ENCODE measurements around the gene TMEM245. TPM values are rescaled to one million over a fixed set of nuclear protein-coding genes. Genes with fewer than 3 reads are reported as not detected.

TMEM245 gene
- total RNA-seq, 1 experiment from 2014 or later = 23.7 TPM

DNA sequence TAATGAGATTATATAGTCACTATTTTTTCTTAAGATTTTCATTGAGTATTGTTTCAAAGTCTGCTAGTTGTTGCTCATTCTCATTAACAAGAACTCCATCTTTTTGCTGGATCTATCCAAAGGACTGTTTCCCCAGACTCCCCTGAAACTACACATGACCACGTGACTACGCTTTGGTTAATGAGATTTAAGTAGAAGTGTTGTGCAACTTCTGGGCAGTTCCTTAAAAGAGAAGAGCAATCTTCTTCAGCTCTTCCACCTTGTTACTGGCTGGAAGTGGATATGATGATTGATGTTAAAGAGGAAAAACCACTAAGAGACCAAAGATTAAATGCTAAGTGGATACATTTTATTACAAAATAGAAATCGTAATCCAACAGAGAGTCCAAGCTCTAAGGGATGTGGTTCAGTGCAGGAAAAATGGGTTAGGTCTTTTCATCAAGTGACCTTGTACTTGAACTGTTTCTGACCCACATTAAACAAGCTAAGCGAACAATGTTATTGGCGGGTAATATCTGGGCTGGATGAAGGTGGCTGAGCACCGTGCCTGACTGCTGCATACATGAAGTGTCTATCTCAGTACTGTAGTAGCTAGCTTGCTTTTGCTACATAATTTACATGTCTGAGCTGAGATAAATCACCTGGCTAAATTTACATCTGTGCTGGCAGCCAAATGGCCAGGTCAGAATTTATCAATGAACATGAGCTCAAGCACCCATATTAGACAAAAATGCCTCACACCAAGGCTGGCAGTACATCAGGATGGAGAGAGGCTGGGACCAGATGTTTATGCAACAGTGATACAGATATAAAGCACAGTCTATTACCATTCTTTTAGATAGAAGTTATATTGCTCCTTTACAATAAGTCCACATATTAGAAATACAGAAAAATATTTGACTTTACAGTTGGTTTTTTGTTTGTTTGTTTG, 98.9 kb downstream of the TMEM245 start:
- intact Hi-C loops (cut with micrococcal nuclease) = no loop called here
- Histone ChIP-seq H3K4me3 (ENCODE audit: low read length) (no peak overlapping the region), H3K36me3 (ENCODE audit: low read depth, low read length) (peaks cover 11% of the 10 kb centered on the region; the same call in 1 of the 2 replicates), H4K20me1 (ENCODE audit: low read length) (0 out of 2 replicates have a peak, but pooled peaks cover 3% of the 10 kb centered on the region), H3K9ac (ENCODE audit: low read length) (no peak overlapping the region), H2AFZ (ENCODE audit: low read length) (no peak overlapping the region), H3K27ac (ENCODE audit: low read length) (no peak overlapping the region), H3K4me2 (ENCODE audit: low read length) (no peak overlapping the region), H3K79me2 (ENCODE audit: low read length) (peaks cover 22% of the 10 kb centered on the region), H3K9me2 (replicated peaks; ENCODE audit: low read length) (no peaks in the 10 kb centered on the region), H3K9me3 (ENCODE audit: low read length) (no peaks in the 10 kb centered on the region), H3K4me1 (ENCODE audit: insufficient read depth, low read length) (peaks cover 25% of the 10 kb centered on the region), H3F3A (ENCODE audit: low read length, unreplicated experiment) (peaks cover 5% of the 10 kb centered on the region), H3K27me3 (ENCODE audit: low read length) (no peaks in the 10 kb centered on the region)
- TF ChIP-seq, protein P1, sequence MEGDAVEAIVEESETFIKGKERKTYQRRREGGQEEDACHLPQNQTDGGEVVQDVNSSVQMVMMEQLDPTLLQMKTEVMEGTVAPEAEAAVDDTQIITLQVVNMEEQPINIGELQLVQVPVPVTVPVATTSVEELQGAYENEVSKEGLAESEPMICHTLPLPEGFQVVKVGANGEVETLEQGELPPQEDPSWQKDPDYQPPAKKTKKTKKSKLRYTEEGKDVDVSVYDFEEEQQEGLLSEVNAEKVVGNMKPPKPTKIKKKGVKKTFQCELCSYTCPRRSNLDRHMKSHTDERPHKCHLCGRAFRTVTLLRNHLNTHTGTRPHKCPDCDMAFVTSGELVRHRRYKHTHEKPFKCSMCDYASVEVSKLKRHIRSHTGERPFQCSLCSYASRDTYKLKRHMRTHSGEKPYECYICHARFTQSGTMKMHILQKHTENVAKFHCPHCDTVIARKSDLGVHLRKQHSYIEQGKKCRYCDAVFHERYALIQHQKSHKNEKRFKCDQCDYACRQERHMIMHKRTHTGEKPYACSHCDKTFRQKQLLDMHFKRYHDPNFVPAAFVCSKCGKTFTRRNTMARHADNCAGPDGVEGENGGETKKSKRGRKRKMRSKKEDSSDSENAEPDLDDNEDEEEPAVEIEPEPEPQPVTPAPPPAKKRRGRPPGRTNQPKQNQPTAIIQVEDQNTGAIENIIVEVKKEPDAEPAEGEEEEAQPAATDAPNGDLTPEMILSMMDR (conservative IDR thresholded peaks at IDR 0.05; ENCODE audit: low read depth, low read length) = no peak
- TF ChIP-seq EZH2 (IDR thresholded peaks at IDR 0.05; ENCODE audit: low read length, unreplicated experiment) = no peak
- TF ChIP-seq EZH2phosphoT487 (IDR thresholded peaks at IDR 0.05; ENCODE audit: borderline replicate concordance, low read length) = no peak
- ChIA-PET POLR2A (ENCODE audit: unreplicated experiment) (no interaction called here), CTCF (no interaction called here)
- DNase-seq (no peak), ATAC-seq (no peak)
- BruUV-seq (replicated peaks) = no TSS peak

DNA sequence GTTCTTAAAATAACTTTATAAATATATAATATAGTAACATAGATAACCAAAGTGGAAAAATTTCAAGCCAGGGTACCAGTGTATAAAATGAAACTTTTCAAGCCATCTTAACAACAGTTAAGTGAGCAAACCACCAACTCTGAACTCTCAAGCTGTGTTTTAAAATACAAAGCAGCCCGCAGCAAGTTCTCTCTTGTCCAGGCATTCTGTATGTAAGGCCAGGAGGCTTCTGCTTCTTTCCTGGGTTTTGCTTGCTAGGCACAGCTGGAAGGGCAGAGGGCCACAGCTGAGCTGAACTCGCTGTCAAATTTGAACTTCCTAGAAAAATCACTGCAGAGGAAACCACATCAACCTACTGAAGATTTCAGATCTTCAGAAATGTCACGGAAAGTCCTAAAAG, 99.6 kb downstream of the TMEM245 start:
- Histone ChIP-seq H3K4me1 (ENCODE audit: insufficient read depth, low read length) (peaks cover 25% of the 10 kb centered on the region), H3K4me3 (ENCODE audit: low read length) (no peak overlapping the region), H2AFZ (ENCODE audit: low read length) (no peak overlapping the region), H3K9me3 (ENCODE audit: low read length) (no peaks in the 10 kb centered on the region), H3K79me2 (ENCODE audit: low read length) (peaks cover 18% of the 10 kb centered on the region), H3K27ac (ENCODE audit: low read length) (no peak overlapping the region), H3K27me3 (ENCODE audit: low read length) (no peaks in the 10 kb centered on the region), H3K9me2 (replicated peaks; ENCODE audit: low read length) (no peaks in the 10 kb centered on the region), H4K20me1 (ENCODE audit: low read length) (0 out of 2 replicates have a peak, but pooled peaks cover 3% of the 10 kb centered on the region), H3K4me2 (ENCODE audit: low read length) (no peak overlapping the region), H3F3A (ENCODE audit: low read length, unreplicated experiment) (peaks cover 5% of the 10 kb centered on the region), H3K36me3 (ENCODE audit: low read depth, low read length) (peaks cover 11% of the 10 kb centered on the region; the same call in 1 of the 2 replicates), H3K9ac (ENCODE audit: low read length) (no peak overlapping the region)
- DNase-seq (no peak), ATAC-seq (no peak)
- intact Hi-C loops (cut with micrococcal nuclease) = no loop called here
- no TSS peak for BruUV-seq (replicated peaks)
- ChIA-PET CTCF (no interaction called here), POLR2A (ENCODE audit: unreplicated experiment) (no interaction called here)
- TF ChIP-seq, protein P1 (conservative IDR thresholded peaks at IDR 0.05; ENCODE audit: low read depth, low read length) = no peak
- no peak for TF ChIP-seq EZH2 (IDR thresholded peaks at IDR 0.05; ENCODE audit: low read length, unreplicated experiment)

- H3K4me2 ChIP-seq (ENCODE audit: low read length) = no peak overlapping the region
- POLR2A ChIA-PET (ENCODE audit: unreplicated experiment) = no interaction called here
- no TSS peak for BruUV-seq (replicated peaks)
Measured at GRCh38 chr9:109019420-109019819, 100.3 kb downstream of the TMEM245 start.

More at GRCh38 chr9:109019420-109019819, 100.3 kb downstream of the TMEM245 start:
- CTCF ChIA-PET = no interaction called here
- DNase-seq (no peak), ATAC-seq (no peak)
- Histone ChIP-seq H3K27ac (ENCODE audit: low read length) (no peak overlapping the region), H3K36me3 (ENCODE audit: low read depth, low read length) (peaks cover 11% of the 10 kb centered on the region; the same call in 1 of the 2 replicates), H3F3A (ENCODE audit: low read length, unreplicated experiment) (peaks cover 5% of the 10 kb centered on the region), H3K9me2 (replicated peaks; ENCODE audit: low read length) (no peaks in the 10 kb centered on the region), H3K79me2 (ENCODE audit: low read length) (peaks cover 15% of the 10 kb centered on the region), H3K4me3 (ENCODE audit: low read length) (no peak overlapping the region), H4K20me1 (ENCODE audit: low read length) (0 out of 2 replicates have a peak, but pooled peaks cover 3% of the 10 kb centered on the region), H3K9ac (ENCODE audit: low read length) (no peak overlapping the region), H3K27me3 (ENCODE audit: low read length) (no peaks in the 10 kb centered on the region), H2AFZ (ENCODE audit: low read length) (no peak overlapping the region), H3K4me1 (ENCODE audit: insufficient read depth, low read length) (peaks cover 25% of the 10 kb centered on the region), H3K9me3 (ENCODE audit: low read length) (no peaks in the 10 kb centered on the region)
- TF ChIP-seq EZH2phosphoT487 (IDR thresholded peaks at IDR 0.05; ENCODE audit: borderline replicate concordance, low read length) (no peak), EZH2 (IDR thresholded peaks at IDR 0.05; ENCODE audit: low read length, unreplicated experiment) (no peak)
- TF ChIP-seq, protein P1 (conservative IDR thresholded peaks at IDR 0.05; ENCODE audit: low read depth, low read length) = no peak
- intact Hi-C loops (cut with micrococcal nuclease) = no loop called here

All from PC-3 (cell line).